ENCODE results near the gene CABLES1. TPM values are rescaled to one million over a fixed set of nuclear protein-coding genes. Genes with fewer than 3 reads are reported as not detected.
A peak's percentile ranks its signal among the peaks of the same experiment; 100 is the strongest.

The CABLES1 gene
- total and polyA plus RNA-seq, 2 of the 8 experiments (the other 6 are each of a cell fraction or from before 2014, with no cell fraction given): 9.2 to 26.4 TPM

DNA sequence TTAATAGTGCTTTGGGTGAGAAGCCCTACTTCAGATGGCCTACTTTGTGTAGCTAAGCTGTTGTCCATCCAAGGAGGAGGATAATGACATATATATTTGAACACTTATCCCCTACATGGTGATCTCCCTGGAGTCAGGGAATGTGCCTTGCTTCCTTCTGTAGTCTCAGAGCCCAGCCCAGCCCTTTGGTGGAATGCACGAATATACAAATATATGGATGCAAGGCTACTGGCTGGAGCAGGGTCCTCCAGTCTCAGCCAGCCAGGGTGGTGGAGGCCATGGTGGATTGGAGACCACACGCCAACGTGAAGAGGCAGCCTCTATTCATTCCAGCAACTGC lies 167.2 kb downstream of the CABLES1 start:
- no peaks in the 10 kb centered on the region for H3K9me3 ChIP-seq (ENCODE audit: insufficient read depth in 2 of 2, low read depth in 1 of 2, low read length in 1 of 2)
- no peak overlapping the region for H2BK5ac ChIP-seq (ENCODE audit: low read depth, low read length)
- no peaks in the 10 kb centered on the region for H4K20me1 ChIP-seq (replicated peaks in 1 of 2; ENCODE audit: control insufficient read depth in 1 of 2, insufficient read depth in 2 of 2, low read length in 2 of 2)
- H3K27me3 ChIP-seq (replicated peaks in 1 of 4; ENCODE audit: control insufficient read depth in 3 of 4, extremely low read depth in 1 of 4, insufficient read depth in 3 of 4, low read length in 3 of 4): no peaks in the 10 kb centered on the region
- H2BK15ac ChIP-seq (ENCODE audit: low read length): peak overlapping the region; percentile 54; the same call in 1 of the 2 replicates
- no peak overlapping the region for H4K5ac ChIP-seq (ENCODE audit: insufficient read length, low read depth, low read length)
- no peak for FAIRE-seq
- H2AK5ac ChIP-seq (ENCODE audit: low read depth, low read length): no peak overlapping the region
- H2BK20ac ChIP-seq (ENCODE audit: low read length): no peak overlapping the region; the same call in 1 of the 2 replicates
- H2BK12ac ChIP-seq (ENCODE audit: low read depth, low read length): peak overlapping the region; percentile 40; the same call in 1 of the 2 replicates
- no peak overlapping the region for H2AFZ ChIP-seq (ENCODE audit: low read length)
- H4K8ac ChIP-seq (ENCODE audit: extremely low read depth, insufficient read depth, low read length): no peak overlapping the region
- DNase-seq (ENCODE audit: low read depth in 1 of 2, low spot score in 2 of 2): no peak
- no peak overlapping the region for H3K4ac ChIP-seq (replicated peaks; ENCODE audit: insufficient read length, low read depth, low read length)
- H3K4me1 ChIP-seq (replicated peaks in 1 of 4; ENCODE audit: control insufficient read depth in 3 of 4, insufficient read depth in 4 of 4, low read length in 3 of 4): no peaks in the 10 kb centered on the region; a peak in 1 of 7 replicates
- no peak overlapping the region for H3K56ac ChIP-seq (replicated peaks; ENCODE audit: insufficient read length, low read depth, low read length)
- POLR2A ChIA-PET (ENCODE audit: partially characterized antibody): interaction anchor here (0.8 kb wide), 1 partner anchor 12 kb away, joined by 3 read pairs; no protein-coding TSS in a partner anchor
- H3K23ac ChIP-seq (ENCODE audit: insufficient read length): no peak overlapping the region
- no peak overlapping the region for H3K4me2 ChIP-seq (ENCODE audit: insufficient read depth in 1 of 2, low read depth in 2 of 2, low read length in 2 of 2)
- no peaks in the 10 kb centered on the region for H3K79me1 ChIP-seq (ENCODE audit: low read depth, low read length)
- CTCF ChIA-PET (ENCODE audit: partially characterized antibody): interaction anchor here (1.0 to 1.3 kb wide), 2 partner anchors 58 to 171 kb away, joined by 3 read pairs; no protein-coding TSS in a partner anchor
- no peak overlapping the region for H3K4me3 ChIP-seq (ENCODE audit: extremely low read depth in 1 of 4, insufficient read depth in 2 of 4, low read depth in 3 of 4, low read length in 4 of 4)
- H3K14ac ChIP-seq (ENCODE audit: insufficient read length): no peak overlapping the region
- H4K91ac ChIP-seq (replicated peaks; ENCODE audit: insufficient read length, low read length): no peak overlapping the region
- H2BK120ac ChIP-seq (replicated peaks; ENCODE audit: low read depth, low read length): no peak overlapping the region
- H3K79me2 ChIP-seq (ENCODE audit: control insufficient read depth in 1 of 2, insufficient read depth in 2 of 2, low read length in 2 of 2): no peaks in the 10 kb centered on the region
- no peak for TF ChIP-seq NANOG (IDR thresholded peaks at IDR 0.05; ENCODE audit: insufficient read depth, low read depth, low read length, poor library complexity, severe bottlenecking)
- no peak for TF ChIP-seq SIX5 (IDR thresholded peaks at IDR 0.05; ENCODE audit: low read depth, low read length)
- TF ChIP-seq, protein P1, sequence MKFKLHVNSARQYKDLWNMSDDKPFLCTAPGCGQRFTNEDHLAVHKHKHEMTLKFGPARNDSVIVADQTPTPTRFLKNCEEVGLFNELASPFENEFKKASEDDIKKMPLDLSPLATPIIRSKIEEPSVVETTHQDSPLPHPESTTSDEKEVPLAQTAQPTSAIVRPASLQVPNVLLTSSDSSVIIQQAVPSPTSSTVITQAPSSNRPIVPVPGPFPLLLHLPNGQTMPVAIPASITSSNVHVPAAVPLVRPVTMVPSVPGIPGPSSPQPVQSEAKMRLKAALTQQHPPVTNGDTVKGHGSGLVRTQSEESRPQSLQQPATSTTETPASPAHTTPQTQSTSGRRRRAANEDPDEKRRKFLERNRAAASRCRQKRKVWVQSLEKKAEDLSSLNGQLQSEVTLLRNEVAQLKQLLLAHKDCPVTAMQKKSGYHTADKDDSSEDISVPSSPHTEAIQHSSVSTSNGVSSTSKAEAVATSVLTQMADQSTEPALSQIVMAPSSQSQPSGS (IDR thresholded peaks at IDR 0.05; ENCODE audit: low read length): no peak
- TF ChIP-seq MAFK (IDR thresholded peaks at IDR 0.05; ENCODE audit: low read depth, low read length): no peak
- no peak for TF ChIP-seq TBP (IDR thresholded peaks at IDR 0.05; ENCODE audit: low read depth, low read length)
- TF ChIP-seq EP300 (IDR thresholded peaks at IDR 0.05; ENCODE audit: borderline replicate concordance in 1 of 2, low read depth in 2 of 2, low read length in 2 of 2): no peak
- no peak for TF ChIP-seq EZH2 (IDR thresholded peaks at IDR 0.05; ENCODE audit: low read depth, low read length, severe bottlenecking)
- no peak for TF ChIP-seq SIRT6 (IDR thresholded peaks at IDR 0.05; ENCODE audit: low read length)
- no peak for TF ChIP-seq KDM5A (IDR thresholded peaks at IDR 0.05; ENCODE audit: low read length)
- TF ChIP-seq, protein P2, sequence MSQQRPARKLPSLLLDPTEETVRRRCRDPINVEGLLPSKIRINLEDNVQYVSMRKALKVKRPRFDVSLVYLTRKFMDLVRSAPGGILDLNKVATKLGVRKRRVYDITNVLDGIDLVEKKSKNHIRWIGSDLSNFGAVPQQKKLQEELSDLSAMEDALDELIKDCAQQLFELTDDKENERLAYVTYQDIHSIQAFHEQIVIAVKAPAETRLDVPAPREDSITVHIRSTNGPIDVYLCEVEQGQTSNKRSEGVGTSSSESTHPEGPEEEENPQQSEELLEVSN (IDR thresholded peaks at IDR 0.05): no peak
- no peak for TF ChIP-seq CREB1 (IDR thresholded peaks at IDR 0.05)
- H3K18ac ChIP-seq (ENCODE audit: extremely low read depth, low read length): no peak overlapping the region
- H3K9ac ChIP-seq (replicated peaks in 1 of 4; ENCODE audit: extremely low read depth in 1 of 4, low read depth in 3 of 4, low read length in 3 of 4): no peak overlapping the region
- no peak overlapping the region for H3K27ac ChIP-seq (ENCODE audit: low read depth, low read length)
- no peaks in the 10 kb centered on the region for H3K36me3 ChIP-seq (ENCODE audit: control insufficient read depth in 2 of 4, insufficient read depth in 4 of 4, low read length in 3 of 4)
- WGBS, 2 experiments (ENCODE audit: extremely low coverage in 1 of 2, insufficient coverage in 1 of 2, insufficient read length in 1 of 2, insufficient replicate concordance in 2 of 2, low coverage in 1 of 2, low lambda C conversion rate in 2 of 2, missing lambda C conversion rate in 1 of 2): 93% methylated on average over 3 of the region's 3 CpGs; no CpG with 5 or more reads in 1 of the 2 experiments
- no peaks in the 10 kb centered on the region for H3K23me2 ChIP-seq (ENCODE audit: low read depth, low read length)
